Neural cell (in vitro differentiated cells): ENCODE results near the gene RASL10A. TPM values are rescaled to one million over a fixed set of nuclear protein-coding genes. Genes with fewer than 3 reads are reported as not detected.

Experiments
- H2AFZ ChIP-seq: fragments of 200-600, 300-800 bp; sonication (generic), shearing (Covaris generic); 2 replicates; pipeline ENCODE4 v1.6.0; 2014; ENCODE audit warnings: low read depth, mild to moderate bottlenecking, antibody characterized with exemption, low read length, moderate library complexity
- H3F3A ChIP-seq: fragments of 200-600 bp; shearing (Covaris generic); 2 replicates; pipeline ENCODE4 v1.6.1; 2016; ENCODE audit warnings: mild to moderate bottlenecking, moderate library complexity, mixed read lengths, antibody characterized with exemption, low read length; ENCODE audit not compliant: insufficient read depth, poor library complexity, severe bottlenecking
- H3K27ac ChIP-seq: fragments of 200-600, 300-800 bp; sonication (generic), shearing (Covaris generic); 2 replicates; pipeline ENCODE4 v1.5.1; 2014; ENCODE audit warnings: mild to moderate bottlenecking, low read length, moderate library complexity
- H3K27me3 ChIP-seq: fragments of 300-800, 200-600 bp; sonication (generic), shearing (Covaris generic); 2 replicates; pipeline ENCODE4 v1.6.0; 2014; ENCODE audit warnings: mild to moderate bottlenecking, low read depth, low read length, moderate library complexity; ENCODE audit not compliant: insufficient read depth
- H3K36me3 ChIP-seq: fragments of 300-800, 200-600 bp; sonication (generic), shearing (Covaris generic); 2 replicates; pipeline ENCODE4 v1.5.1; 2014; ENCODE audit warnings: mild to moderate bottlenecking, antibody characterized with exemption, low read length, moderate library complexity; ENCODE audit not compliant: insufficient read depth
- H3K4me2 ChIP-seq: fragments of 300-800, 200-600 bp; sonication (generic), shearing (Covaris generic); 2 replicates; pipeline ENCODE4 v1.6.0; 2014; ENCODE audit warnings: mild to moderate bottlenecking, low read length
- H3K4me3 ChIP-seq: fragments of 300-800, 200-600 bp; sonication (generic), shearing (Covaris generic); 2 replicates; pipeline ENCODE4 v1.5.1; 2014; ENCODE audit warnings: mild to moderate bottlenecking, low read length, moderate library complexity
- H3K79me2 ChIP-seq: fragments of 200-600 bp; shearing (Covaris generic); replicated peaks from 2 replicates; pipeline ENCODE4 v1.6.0; 2014; ENCODE audit warnings: mild to moderate bottlenecking, low read length, moderate library complexity; ENCODE audit not compliant: insufficient read depth
- H3K9ac ChIP-seq: fragments of 300-800, 200-600 bp; sonication (generic), shearing (Covaris generic); 2 replicates; pipeline ENCODE4 v1.6.1; 2016; ENCODE audit warnings: mild to moderate bottlenecking, low read length, mixed read lengths
- H3K9me2 ChIP-seq: fragments of 200-600 bp; shearing (Covaris generic); 2 replicates; pipeline ENCODE4 v1.6.1; 2016; ENCODE audit warnings: mild to moderate bottlenecking, low read length, mixed read lengths; ENCODE audit not compliant: insufficient read depth
- H3K9me3 ChIP-seq: fragments of 200-600, 300-800 bp; sonication (generic), shearing (Covaris generic); 2 replicates; pipeline ENCODE4 v1.6.1; 2016; ENCODE audit warnings: mild to moderate bottlenecking, mixed run types, low read length, moderate library complexity, mixed read lengths
- H4K20me1 ChIP-seq: fragments of 200-600 bp; shearing (Covaris generic); 2 replicates; pipeline ENCODE4 v1.6.1; 2016; ENCODE audit warnings: mild to moderate bottlenecking, mixed run types; ENCODE audit not compliant: insufficient read depth
- CTCF ChIP-seq: fragments of 450-650 bp; IDR thresholded peaks from 2 replicates; pipeline ENCODE4 v1.5.1; 2014; ENCODE audit warnings: antibody characterized with exemption, mild to moderate bottlenecking, moderate library complexity; ENCODE audit not compliant: poor library complexity, severe bottlenecking
- EP300 ChIP-seq: fragments of 450-650 bp; conservative IDR thresholded peaks from 2 replicates; pipeline ENCODE4 v1.6.1; 2014; ENCODE audit warnings: antibody characterized with exemption, mild to moderate bottlenecking, moderate library complexity; ENCODE audit not compliant: poor library complexity, severe bottlenecking
- EZH2 ChIP-seq: fragments of 200-600, 300-800 bp; shearing (Covaris generic), sonication (generic); IDR thresholded peaks from 2 replicates; pipeline ENCODE4 v1.6.1; 2014; ENCODE audit warnings: antibody characterized with exemption, low read length, borderline replicate concordance, mild to moderate bottlenecking; ENCODE audit not compliant: insufficient read depth, poor library complexity, severe bottlenecking
- MXI1 ChIP-seq: fragments of 450-650 bp; conservative IDR thresholded peaks from 2 replicates; pipeline ENCODE4 v1.6.1; 2014; ENCODE audit warnings: antibody characterized with exemption, mild to moderate bottlenecking; ENCODE audit not compliant: poor library complexity, severe bottlenecking
- POLR2AphosphoS5 ChIP-seq: IDR thresholded peaks from 2 replicates; pipeline ENCODE4 v1.6.1; 2012
- RAD21 ChIP-seq: fragments of 450-650 bp; conservative IDR thresholded peaks from 2 replicates; pipeline ENCODE4 v1.6.1; 2014; ENCODE audit warnings: antibody characterized with exemption, mild to moderate bottlenecking, moderate library complexity
- SMC3 ChIP-seq: fragments of 450-650 bp; conservative IDR thresholded peaks from 2 replicates; pipeline ENCODE4 v1.6.1; 2014; ENCODE audit warnings: antibody characterized with exemption, mild to moderate bottlenecking, moderate library complexity; ENCODE audit not compliant: poor library complexity
- TAF1 ChIP-seq: IDR thresholded peaks from 2 replicates; pipeline ENCODE4 v1.6.1; 2012; ENCODE audit warnings: low read depth
- polyA plus RNA-seq: library from polyadenylated mRNA; depleted of rRNA; stranded (reverse); fragments of >200 nt; gene quantifications from 2 replicates; pipeline ENCODE4 v1.2.3, GENCODE V29; 2014
- TF ChIP-seq, protein P1 (sequence below): IDR thresholded peaks from 2 replicates; pipeline ENCODE4 v1.6.1; 2012; ENCODE audit warnings: borderline replicate concordance

The RASL10A gene
- polyA plus RNA-seq, 1 donor from 2014 or later, result 3.0 TPM

DNA sequence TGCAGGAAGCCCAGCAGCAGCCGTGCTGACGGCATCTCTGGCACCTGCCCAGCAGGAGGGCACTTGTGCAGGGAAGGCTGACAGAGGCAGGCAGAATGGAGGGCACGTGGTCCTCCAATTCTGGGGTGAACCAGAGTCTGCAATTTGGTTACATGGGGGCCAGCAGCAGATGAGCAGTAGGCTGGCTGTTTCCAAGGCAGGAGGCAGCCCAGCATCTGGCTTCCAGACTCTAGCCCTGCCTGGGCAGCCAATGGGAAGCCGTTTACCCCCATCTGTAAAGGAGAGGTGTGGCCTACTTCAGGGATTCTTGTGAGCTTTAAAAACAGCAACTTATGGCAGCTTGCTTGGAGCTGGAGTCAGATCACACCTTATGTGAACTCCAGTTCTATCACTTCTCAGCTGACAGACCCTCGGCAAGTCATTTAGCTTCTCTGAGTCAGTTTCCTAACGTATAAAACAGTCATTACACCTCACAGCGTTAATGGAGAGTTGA lies 27.9 kb upstream of the RASL10A start:
- Histone ChIP-seq H3K9ac (no peak overlapping the region), H3K4me2 (no peak overlapping the region), H3K36me3 (no peaks in the 10 kb centered on the region)

DNA sequence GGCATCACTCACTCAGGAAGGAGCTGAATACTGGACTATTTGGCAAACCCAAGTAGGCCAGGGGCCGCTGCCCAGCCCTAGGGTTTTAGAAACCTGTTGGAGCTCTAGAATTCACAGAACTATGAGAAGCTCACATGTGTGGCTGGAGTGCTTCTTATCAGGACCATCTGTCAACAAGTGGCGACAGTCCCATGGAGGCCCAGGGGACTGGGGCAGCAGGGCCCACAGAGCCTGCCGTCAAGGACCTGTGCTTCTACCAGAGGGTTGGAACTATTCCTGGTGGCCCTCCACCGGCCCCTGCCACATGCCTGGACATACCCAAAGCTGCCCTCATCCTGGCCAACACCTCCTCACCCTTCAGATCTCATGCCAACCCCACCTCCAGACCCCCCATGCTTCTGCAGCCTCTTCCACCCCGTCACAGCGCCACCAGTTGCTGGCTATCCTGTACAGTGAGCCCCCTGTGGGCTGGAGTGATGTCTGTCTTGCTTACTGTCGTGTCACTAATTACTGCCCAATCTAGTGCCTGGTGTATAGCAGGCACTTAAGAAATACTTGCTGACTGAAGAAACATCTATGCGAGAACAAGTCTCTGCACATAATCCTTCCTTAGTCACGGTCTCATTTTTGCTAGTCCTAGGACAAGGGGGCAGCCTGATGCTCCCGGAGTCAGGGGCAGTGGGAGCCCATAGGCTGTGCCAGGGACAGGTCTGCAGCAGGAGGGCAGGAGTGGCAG lies 27.2 kb upstream of the RASL10A start:
- Histone ChIP-seq H3K79me2 (no peaks in the 10 kb centered on the region), H3K9me3 (no peaks in the 10 kb centered on the region), H4K20me1 (no peaks in the 10 kb centered on the region), H3K9me2 (no peaks in the 10 kb centered on the region), H3K4me2 (no peak overlapping the region), H3K36me3 (no peaks in the 10 kb centered on the region), H3K4me3 (no peak overlapping the region), H3K27me3 (no peaks in the 10 kb centered on the region), H3K27ac (no peak overlapping the region), H3F3A (no peaks in the 10 kb centered on the region), H3K9ac (no peak overlapping the region), H2AFZ (no peak overlapping the region)
- TF ChIP-seq EP300 (no peak), RAD21 (no peak)

More for the DNA sequence above, 27.9 kb upstream of the RASL10A start:
- Histone ChIP-seq H3K79me2 (no peaks in the 10 kb centered on the region), H4K20me1 (no peaks in the 10 kb centered on the region), H3K27me3 (no peaks in the 10 kb centered on the region), H3K4me3 (no peak overlapping the region), H2AFZ (no peak overlapping the region), H3K9me2 (no peaks in the 10 kb centered on the region), H3F3A (no peaks in the 10 kb centered on the region), H3K9me3 (no peaks in the 10 kb centered on the region), H3K27ac (no peak overlapping the region)
- no peak for TF ChIP-seq POLR2AphosphoS5
- TF ChIP-seq TAF1, result no peak
- no peak for TF ChIP-seq EP300
- TF ChIP-seq, protein P1, sequence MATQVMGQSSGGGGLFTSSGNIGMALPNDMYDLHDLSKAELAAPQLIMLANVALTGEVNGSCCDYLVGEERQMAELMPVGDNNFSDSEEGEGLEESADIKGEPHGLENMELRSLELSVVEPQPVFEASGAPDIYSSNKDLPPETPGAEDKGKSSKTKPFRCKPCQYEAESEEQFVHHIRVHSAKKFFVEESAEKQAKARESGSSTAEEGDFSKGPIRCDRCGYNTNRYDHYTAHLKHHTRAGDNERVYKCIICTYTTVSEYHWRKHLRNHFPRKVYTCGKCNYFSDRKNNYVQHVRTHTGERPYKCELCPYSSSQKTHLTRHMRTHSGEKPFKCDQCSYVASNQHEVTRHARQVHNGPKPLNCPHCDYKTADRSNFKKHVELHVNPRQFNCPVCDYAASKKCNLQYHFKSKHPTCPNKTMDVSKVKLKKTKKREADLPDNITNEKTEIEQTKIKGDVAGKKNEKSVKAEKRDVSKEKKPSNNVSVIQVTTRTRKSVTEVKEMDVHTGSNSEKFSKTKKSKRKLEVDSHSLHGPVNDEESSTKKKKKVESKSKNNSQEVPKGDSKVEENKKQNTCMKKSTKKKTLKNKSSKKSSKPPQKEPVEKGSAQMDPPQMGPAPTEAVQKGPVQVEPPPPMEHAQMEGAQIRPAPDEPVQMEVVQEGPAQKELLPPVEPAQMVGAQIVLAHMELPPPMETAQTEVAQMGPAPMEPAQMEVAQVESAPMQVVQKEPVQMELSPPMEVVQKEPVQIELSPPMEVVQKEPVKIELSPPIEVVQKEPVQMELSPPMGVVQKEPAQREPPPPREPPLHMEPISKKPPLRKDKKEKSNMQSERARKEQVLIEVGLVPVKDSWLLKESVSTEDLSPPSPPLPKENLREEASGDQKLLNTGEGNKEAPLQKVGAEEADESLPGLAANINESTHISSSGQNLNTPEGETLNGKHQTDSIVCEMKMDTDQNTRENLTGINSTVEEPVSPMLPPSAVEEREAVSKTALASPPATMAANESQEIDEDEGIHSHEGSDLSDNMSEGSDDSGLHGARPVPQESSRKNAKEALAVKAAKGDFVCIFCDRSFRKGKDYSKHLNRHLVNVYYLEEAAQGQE, result no peak
- no peak for TF ChIP-seq CTCF
- no peak for TF ChIP-seq EZH2
- TF ChIP-seq SMC3, result no peak
- no peak for TF ChIP-seq RAD21
- TF ChIP-seq MXI1, result no peak
